ENCODE results near the gene MRPL17.

The MRPL17 gene

DNA sequence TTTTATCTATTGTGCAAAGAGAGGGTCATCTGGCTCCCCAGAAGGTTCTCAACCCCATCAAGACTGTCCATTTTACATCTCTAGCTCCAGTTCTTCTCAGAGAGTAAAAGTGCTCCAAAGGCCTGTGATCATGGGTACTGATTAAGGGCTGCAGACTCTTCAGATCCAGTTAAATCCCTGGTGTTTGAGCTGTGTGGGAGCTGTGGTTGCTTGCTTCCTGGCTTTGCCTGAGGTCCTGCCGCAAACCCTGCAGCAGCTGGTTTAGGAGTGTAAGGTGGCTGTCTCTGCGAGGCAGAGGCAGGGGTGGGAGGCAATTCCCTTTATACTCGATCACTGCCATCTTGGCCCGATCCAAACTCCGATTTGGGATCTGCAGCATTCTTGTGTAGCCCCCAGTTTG lies 1.2 kb downstream of the MRPL17 start:
- no peak for DNase-seq

DNA sequence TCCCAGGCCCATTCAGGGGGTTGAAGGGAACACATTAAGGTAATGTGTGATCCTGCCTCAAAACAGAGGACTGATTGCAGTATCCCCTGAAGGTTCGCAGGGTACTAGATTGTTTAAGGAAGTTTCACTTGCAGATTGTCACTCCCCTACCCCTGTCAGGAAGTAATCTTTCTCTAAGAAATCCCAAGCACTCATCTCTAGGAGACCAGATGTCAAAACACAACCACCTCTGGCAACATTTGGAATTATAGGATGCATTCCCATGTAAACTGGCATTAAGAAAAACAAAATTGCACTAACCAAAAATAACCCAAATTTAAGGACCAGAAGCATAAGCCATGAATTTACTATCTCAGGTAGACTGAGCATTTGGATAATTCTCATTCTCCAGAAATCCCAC lies 1.6 kb downstream of the MRPL17 start:
- DNase-seq = no peak

DNA sequence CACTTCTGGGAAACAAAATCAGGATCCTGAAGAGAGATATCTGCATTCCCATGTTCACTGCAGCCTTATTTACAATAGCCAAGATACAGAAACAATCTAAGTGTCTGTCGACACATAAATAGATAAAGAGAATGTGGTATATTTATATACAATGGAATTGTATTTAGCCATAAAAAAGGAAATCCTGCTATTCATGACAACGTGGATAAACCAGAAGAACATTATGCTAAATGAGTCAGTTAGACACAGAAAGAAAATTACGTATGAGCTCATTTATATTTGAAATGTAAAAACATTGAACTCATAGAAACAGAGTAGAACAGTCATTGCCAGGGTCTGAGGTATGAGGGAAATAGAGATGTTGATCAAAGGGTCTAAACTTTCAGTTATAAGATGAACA lies 6.1 kb downstream of the MRPL17 start:
- no peak for DNase-seq

DNA sequence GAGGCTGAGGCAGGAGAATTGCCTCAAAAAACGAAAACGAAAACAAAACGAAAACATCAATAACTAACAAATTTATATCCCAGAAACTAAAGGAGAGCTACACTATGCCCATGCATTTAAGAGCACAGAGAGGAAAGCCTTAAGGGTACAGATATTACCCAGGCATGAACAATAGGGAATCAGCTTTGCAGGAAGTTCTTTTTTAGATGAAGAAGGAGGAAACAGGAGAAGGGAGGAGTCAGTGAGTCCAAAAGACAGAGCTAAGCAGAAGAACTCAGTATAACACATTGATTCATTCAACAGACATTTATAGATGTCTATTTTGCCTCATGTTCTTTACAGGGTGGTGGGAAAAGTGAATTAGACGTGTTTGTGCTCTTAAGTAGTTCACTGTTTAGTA lies 8.3 kb downstream of the MRPL17 start:
- no peak for DNase-seq

DNA sequence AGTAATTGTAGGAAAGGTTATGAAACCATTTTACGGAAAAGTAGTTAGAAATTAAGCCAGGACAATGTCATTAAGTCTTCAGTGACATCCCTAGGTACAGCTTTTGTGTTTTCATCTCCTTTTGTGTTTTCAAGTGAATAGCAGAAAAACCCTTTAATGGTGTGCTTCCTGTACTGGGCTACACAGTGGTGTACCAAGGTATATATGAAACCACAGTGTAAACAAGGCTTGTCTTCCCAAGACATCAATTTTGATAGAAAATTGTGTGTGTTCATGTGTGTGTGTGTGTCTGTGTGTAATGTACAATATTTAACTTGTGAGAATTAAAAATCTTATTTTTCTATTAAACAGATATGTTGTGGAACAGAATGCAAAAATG lies 8.9 kb downstream of the MRPL17 start:
- no peak for DNase-seq

DNA sequence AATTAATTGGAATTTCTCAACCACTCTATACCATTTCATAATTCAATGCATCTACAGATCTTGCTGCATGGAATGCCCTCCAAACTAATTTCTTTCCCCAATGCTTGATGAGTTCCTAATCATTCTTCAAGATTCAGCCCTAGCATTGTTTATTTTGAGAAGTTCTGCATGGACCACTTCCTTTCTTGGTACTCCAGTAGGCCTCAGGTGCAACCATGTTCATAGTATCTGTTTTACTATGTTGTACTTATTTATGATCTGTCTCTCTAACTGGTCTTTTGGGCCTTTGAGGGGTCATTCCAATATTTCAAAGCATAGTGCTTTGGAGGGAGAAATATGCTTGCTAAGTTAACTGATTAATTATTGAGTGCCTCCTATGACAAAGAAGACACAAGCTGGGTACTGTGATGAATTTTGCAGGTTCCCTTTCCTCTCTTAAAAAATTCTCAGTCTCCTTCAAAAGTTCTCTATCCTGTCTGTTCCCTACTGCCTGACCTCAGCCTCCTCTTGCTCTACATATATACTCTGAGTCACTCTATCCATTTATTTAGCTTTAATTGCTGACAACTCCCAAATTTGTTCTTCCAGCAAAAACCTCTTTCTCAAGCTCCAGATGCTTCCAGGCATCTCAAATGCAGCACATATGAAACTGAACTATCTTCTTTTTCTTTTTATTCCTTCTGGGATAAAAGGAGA lies 9.5 kb downstream of the MRPL17 start:
- no peak for DNase-seq

DNA sequence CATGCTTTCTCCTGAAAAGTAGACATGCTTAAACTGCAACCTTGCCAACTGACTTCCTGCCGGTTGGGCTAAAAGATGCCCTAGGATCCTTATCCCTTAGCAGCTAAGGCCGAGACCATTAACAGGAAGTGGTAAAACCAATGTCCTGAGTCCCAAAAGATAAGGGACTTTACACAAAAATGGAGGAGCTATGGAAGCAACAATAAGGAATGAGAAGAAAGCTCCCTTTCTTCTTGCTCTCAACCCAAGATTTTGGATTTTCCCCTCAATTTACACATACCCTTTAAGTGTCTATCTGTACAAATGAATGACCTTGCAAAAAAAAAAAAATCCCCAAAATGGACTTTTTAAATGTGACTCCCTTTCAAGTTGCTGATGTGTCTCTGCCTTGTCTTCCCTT lies 11.1 kb downstream of the MRPL17 start:
- peak; percentile 59 for DNase-seq

DNA sequence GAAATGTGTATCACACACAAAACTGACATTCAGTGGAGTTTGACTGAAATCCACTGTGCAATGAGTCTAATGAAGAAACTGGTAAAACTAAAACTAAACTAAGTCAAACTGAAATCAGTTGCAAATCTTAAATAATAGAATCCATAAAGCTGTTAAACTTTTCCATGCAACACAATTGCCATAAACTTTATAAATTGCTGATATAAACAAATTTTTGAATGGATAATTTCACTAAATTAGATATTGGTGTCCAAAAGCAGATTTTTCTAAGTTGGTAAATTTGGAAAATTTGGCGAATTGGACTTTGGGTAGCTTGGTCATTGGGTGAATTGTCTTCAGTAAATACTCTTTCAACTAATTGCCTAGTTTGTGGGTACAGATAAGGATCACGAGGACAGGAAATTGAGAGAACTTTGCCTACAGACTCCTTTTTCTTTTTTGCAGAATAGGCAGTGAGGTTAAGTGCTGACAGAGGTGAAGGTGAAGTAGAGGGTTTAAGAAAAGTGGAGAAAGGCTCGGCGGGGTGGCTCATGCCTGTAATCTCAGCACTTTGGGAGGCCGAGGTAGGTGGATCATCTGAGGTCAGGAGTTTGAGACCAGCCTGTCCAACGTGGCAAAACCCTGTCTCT lies 12.8 kb downstream of the MRPL17 start:
- DNase-seq = no peak

DNA sequence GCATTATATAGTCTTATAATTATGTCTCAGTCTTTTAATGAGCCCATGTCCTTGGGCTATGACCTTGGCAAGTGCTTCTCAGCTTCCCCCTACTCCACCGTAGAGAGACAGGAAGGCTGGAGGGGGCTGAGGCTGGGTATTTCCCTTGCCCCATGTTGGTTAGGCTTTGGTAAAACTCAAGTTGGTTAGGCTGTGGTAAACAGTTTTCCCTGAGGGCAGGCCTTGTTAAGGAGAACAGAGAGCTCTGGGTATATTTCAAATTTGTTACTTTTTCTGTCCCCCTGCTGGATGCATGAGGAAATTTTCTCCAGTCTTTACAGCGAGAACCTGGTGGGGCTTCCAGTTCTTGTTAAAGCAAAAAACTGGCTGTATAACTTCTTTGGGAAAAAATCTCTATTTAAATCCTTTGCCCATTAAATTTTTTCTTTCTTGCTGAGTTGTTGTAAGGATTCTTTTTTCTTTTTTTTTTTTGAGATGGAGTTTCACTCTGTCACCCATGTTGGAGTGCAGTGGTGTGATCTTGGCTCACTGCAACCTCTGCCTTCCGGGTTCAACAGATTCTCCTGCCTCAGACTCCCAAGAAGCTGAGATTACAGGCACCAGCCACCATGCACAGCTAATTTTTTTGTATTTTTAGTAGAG lies 15.3 kb downstream of the MRPL17 start:
- peak; percentile 29 for DNase-seq

DNA sequence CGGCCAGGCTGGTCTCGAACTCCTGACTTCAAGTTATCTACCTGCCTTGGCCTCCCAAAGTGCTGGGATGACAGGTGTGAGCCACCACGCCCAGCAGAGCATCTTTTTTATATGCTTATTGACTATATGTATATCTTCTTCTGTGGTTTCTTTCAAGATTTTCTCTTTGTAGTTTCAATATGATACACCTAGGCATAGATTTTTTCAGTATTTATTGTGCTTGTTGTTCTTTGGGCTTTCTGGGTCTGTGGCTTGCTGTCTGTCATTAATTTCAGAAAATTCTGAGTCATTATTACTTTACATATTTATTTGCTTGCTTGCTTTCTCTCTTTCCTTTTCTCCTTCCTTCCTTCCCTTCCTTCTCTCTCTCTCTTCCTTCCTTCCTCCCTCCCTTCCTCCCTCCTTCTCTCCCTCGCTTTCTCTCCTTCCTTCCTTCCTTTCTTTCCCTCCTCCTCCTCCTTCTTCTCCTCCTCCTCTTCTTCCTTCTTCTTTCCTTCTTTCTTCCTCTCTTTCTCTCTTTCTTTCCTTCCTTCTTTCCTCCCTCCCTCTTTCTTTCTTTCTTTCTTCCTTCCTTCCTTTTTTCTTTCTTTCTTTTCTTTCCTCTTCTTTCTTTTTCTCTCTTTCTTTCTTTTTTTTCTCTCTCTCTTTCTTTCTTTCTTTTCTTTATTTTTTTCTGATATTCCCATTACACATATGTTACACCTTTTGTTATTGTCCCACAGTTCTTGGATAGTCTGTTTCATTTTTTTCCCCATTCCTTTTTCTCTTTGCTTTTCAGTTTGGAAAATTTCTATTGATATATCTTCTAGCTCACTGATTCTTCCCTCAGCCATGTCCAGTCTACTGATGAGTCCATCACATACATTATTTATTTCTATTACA lies 16.6 kb downstream of the MRPL17 start:
- no peak for DNase-seq

DNA sequence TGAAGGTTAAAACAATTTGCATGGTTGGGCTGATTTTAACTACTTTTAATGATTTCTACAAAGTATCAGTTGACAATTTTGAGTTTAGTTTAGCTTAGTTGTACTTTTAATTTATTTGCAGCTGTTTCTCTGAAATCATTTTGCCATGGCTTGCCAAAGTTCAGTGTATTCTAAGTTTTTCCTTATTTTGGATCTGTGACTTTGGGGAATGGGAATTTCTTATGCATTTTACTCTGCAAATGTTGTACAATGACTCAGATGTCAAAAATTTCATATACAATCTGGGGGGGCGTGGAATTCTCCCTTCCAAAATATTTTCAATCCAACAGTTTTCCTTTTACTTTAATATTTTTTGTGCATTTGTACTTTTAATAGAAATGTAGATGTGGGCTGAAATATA lies 18.6 kb downstream of the MRPL17 start:
- DNase-seq = no peak

DNA sequence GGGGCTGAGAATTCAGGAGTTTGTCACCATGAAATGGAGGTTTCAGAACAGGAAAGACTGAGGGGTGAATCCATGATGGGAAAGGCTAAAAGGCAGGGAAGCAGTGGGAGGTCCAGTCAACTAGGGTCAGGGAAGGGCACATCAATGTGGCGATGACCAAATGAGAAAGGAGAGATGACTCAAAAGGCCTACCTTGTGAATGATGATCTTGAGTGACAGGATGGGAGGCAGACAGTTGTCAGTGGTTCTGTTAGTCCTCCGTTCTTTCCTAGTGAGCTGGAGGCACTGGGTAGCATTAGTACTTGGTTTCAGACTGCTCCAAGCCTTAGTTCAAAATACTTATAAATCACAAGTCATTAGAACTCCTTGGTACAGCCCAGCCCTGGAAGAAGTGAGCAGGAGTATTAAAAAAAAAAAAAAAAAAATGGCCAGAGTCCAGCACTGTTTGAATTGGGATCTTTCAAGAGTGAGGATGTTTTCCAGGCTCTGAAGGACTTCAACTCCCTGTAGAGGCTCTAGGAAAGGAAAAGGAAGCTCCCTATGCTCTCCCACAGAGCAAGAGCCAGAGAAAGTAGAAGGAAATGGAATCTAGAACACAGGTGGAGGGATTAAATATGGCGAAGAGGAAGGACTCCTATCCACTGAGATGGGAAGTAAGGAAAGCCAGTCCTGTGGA lies 19.2 kb downstream of the MRPL17 start:
- no peak for DNase-seq

DNA sequence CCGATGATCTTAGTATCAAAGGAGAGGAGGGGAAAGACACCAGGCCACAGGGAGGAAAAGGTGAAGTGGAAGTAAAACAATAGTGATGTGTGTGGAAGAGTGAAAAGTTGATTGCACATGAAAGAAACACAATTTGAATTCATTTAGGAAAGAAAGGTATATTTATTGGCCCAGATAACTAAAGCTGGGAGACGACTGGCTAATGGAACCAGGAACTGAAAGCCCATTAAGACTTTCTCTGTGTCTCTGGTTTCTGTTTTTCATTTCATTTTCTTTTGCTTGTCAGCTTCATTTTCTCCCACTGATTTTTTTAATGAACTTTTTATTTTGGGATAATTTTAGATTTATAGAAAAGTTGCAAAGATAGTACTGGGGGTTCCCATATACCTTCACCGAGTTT lies 22.4 kb downstream of the MRPL17 start:
- DNase-seq = no peak

DNA sequence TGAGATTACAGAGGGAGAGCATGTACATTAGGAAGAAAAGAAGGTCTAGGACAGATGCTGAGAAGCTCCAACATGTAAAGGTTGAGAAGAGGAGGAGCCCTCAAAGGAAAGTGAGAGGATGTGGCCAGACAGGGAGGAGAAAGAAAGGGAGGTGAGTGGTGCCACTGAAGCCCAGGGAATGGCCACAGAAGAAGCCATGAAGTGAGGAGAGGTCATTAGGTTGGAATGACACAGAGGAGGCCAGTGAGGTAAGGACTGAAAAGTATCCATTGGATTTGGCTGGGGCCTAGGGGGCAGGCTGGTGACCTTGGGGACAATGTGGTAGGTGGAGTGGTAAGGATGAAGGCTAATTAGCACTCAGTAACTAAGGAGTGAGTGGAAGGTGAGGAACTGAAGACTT lies 24.5 kb downstream of the MRPL17 start:
- DNase-seq = no peak

DNA sequence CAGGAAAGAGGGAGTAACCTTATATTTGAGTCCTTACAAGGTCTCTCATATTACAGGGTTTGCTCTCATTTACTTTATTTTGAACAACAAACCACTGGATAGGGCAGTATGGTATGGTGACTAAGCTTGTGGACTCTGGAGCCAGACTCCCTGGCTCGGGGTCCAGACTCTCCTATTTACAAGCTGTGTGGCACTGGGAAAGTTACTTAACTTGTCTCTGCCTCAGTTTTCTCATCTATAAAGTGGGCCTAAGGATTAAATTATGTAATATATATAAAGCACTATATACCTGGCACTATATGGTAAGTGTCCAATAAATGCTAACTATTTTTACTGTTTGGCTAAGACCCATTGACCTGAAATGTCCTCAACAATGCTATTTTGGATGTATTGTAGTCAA lies 25.8 kb downstream of the MRPL17 start:
- no peak for DNase-seq

DNA sequence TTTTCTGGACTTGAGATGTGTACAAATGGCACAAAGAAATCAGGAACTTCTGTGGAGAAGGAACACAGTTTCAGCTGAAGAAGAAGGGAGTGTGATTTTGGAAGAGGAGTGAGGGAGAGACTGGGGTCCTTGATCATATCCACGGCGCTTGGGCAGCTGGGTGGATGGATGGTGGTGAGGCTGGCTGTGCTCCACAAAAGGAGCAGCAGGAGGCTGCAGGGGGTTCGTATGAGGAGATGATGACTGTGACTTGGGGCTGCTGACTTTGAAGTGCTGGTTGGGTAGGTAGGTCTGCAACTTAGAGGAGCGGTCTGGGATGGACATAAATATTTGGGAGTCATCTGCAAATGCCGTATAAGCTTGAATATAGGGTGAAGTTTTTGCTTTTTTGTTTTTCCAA lies 26.2 kb downstream of the MRPL17 start:
- DNase-seq = no peak

DNA sequence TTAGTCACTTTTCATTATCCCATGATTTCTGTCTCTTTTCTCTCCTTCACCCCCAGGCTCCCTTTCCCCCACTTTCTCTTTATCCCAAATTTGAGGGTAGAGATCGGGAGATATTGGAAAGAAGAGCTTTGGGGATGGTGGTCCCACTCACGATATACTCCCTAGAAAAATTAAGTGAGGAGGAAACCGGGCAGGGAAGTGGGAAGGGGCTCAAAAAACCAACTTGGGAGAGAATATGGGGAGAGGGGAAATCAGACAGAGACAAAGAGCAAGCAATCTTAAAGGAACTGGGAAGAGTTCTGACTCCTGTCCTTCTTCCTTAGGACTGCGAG lies 26.6 kb downstream of the MRPL17 start:
- no peak for DNase-seq

DNA sequence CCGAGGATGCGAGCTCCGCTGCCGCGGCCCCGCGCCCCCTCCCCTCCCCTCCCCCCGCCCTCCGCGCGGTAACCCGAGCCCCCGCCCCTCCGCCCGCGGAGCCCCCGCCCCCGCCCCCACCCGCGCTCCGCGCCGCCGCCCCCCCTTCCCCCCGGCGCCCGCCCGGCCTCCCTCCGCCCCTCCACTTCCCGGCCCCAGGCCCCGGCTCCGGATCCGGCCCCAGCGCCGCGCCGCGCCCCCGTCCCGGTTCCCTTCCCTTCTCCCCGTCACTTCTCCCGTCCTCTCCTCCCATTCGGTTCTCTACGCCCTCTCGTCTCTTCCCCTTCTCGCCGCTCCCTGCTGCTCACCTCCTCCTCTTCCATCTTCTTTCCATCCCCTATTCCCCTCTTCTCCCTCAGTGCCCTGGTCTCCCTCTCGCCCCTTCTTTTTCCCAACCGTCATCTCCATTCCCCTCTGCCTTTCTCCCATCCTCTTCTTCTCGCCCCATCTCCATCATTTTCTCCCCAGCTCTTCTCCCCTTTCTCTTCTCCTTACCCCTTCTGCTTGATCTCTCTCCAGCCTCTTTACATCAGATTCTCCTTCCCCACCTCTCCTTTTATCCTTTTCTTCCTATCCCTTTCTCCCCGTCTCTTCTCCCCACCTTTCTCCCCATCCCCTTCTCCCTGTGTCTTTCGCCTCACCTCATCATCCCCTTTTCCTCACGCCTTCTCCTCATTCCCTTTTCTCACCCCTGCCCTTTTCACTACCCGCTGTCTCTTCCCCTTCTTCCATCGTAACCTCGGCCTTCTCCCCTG lies 27.2 kb downstream of the MRPL17 start, which contains the start of gene DCHS1:
Gene DCHS1 (minus strand): TSS at position 20 of the 794 bp plus-strand sequence. CDS start 14,196 bp downstream, outside the sequence.
- DNase-seq = no peak

DNA sequence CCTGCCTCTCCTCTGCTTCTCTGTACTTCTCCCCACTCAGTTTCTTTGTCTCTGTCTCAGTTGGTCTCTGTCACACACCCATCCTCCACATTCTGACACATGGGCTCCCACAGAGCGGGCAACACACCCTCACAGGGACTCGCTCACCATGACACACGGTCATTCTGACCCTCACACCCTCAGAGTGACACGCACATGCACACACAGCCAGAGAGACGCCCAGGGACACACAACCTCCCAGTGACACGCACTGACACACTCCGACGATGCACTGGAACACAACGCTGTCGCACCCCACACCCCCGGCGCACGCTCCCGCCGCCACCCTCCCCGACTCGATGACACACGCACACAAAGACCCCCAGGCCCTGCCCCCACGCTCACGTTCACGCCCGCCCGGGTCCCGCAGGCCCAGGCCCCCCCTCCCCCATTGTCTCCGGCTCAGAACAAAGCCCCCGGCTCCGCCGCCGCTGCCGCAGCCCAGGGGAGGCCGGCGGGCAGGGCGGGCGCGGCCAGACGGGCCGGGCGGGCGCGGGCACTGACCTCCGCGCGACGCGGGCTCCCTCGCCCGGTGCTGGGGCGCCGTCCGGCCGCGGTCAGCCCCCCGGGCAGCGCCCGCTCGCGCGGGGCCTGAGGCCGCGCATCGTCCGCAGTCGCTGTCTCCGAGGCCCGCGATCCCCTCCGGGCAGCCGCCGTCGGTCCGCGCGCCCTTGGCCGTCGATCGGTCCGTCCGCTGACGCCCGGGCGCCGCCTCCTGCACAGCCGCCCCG lies 27.9 kb downstream of the MRPL17 start:
- DNase-seq = no peak

DNA sequence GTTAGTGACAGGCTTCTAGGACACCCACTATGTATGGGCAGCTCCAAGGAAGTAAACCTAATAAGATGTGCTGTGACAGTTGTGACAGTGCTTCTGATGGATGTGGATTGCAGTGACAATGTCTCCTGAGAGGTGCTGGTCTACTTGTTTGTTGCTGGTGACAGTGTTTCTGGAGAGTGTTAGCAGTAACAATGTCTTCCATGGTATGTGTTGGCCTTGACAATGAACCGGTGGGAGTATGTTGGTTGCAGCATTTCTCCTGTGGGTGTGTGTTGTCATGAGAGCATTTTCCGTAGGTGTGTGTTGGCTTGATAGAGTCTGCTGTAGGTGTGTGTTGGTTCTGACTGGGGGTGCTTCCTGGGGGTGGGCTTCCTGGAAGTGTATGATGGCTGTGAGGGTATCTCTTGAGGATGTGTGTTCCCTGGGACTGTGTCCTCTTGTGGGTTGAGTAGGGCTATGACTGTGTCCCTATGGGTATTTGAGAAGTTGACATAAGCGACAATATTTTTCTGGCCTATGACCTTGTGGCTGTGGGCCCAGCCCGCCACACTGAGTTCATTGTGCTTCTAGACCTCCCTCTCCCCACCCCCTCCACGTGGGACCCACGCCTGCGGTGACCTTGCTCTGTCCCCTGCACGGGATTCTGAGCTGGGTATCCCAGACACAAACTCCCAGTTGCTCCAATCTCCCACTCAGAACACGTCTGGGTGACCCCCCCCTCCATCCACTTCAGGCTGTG lies 28.7 kb downstream of the MRPL17 start:
- DNase-seq = no peak

DNA sequence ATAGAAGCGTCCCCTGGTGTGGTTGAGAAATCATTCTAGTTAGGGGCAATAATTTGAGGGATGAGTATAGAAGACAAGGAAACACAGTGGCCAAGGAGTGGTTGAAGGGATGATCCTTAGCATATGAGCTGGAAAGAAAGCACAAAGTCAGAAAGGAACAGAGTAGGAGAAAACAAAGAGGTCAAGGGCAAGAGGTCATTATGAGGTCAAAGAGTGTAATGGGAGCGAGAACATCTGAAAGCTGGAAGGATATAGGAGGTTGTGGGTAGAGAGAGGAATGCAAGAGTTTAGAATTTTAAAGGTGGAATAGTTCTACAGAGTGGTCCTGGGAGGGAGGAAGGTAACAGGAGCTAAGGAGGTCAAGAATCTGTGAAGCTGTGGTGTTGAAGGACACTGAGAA lies 29.5 kb downstream of the MRPL17 start:
- no peak for DNase-seq

Data from OCI-M1 (cell line).